Small intestine (tissue), 7 donors: ENCODE measurements around the gene CTTNBP2. TPM values are rescaled to one million over a fixed set of nuclear protein-coding genes. Genes with fewer than 3 reads are reported as not detected.

ENCODE experiments used
- DNase-seq, 2 donors: peaks; one replicate each; pipeline versions ENCODE4 v3.0.0 to v3.0.0-alpha.2; 2013
- FAIRE-seq: peaks from 2 replicates; lab custom pipeline; 2012; peaks lifted over from hg19 to GRCh38; lab: Jason Lieb, UNC
- H3K27ac ChIP-seq, 3 donors: one replicate each; pipeline ENCODE4 v1.5.1; 2013; ENCODE audit warnings: low read length in 2 of 3, mild to moderate bottlenecking in 2 of 3, control low read depth in 1 of 3, inconsistent platforms in 1 of 3, low read depth in 1 of 3, moderate library complexity in 1 of 3
- H3K27me3 ChIP-seq, 3 donors: one replicate each; pipeline ENCODE4 v1.6.1; 2013; ENCODE audit warnings: low read length in 3 of 3, inconsistent platforms in 1 of 3; ENCODE audit not compliant: control insufficient read depth in 3 of 3, insufficient read depth in 3 of 3
- H3K36me3 ChIP-seq, 3 donors: one replicate each; pipeline ENCODE4 v1.6.1; 2013; ENCODE audit warnings: low read length in 3 of 3, inconsistent platforms in 1 of 3, low read depth in 1 of 3, mild to moderate bottlenecking in 1 of 3, moderate library complexity in 1 of 3; ENCODE audit not compliant: control insufficient read depth in 3 of 3, insufficient read depth in 2 of 3
- H3K4me1 ChIP-seq, 3 donors: one replicate each; pipeline ENCODE4 v1.6.1; 2013; ENCODE audit warnings: low read length in 2 of 3, inconsistent platforms in 1 of 3, low read depth in 1 of 3, mild to moderate bottlenecking in 1 of 3, moderate library complexity in 1 of 3; ENCODE audit not compliant: control insufficient read depth in 3 of 3, insufficient read depth in 2 of 3
- H3K4me3 ChIP-seq, 3 donors: one replicate each; pipeline ENCODE4 v1.5.1; 2013; ENCODE audit warnings: low read length in 3 of 3, control low read depth in 1 of 3, inconsistent platforms in 1 of 3, low read depth in 1 of 3, mild to moderate bottlenecking in 1 of 3, moderate library complexity in 1 of 3
- H3K9me3 ChIP-seq, 2 donors: one replicate each; pipeline ENCODE4 v1.6.1; 2013; ENCODE audit warnings: low read depth in 1 of 2, low read length in 1 of 2; ENCODE audit not compliant: control insufficient read depth in 2 of 2, insufficient read depth in 1 of 2
- WGBS, 3 donors: extraction: QIAGEN DNeasy Blood & Tissue Kit; methylation state at CpG; one replicate each; pipeline ENCODE4 v1.1.7; 2013; 5-methylcytosine and 5-hydroxymethylcytosine counted together
- polyA plus RNA-seq, 4 donors: library from polyadenylated mRNA; stranded (reverse) in 3 of 4; unstranded in 1 of 4; fragments of 200-250 nt in 3 of 4; fragments of 120-200 nt in 1 of 4; gene quantifications; one replicate each; pipeline versions ENCODE4 v1.2.1 to v1.2.3, GENCODE V29; 2013
- donor health status: healthy with polysubstance abuse.
- donor health status: control.
- donor health status: control.
- donor health status: Bipolar disorder and iron deficiency.
- donor health status: healthy.

Gene CTTNBP2
- polyA plus RNA-seq, 4 donors = 0.45 to 2.7 (median 2.2) TPM

DNA sequence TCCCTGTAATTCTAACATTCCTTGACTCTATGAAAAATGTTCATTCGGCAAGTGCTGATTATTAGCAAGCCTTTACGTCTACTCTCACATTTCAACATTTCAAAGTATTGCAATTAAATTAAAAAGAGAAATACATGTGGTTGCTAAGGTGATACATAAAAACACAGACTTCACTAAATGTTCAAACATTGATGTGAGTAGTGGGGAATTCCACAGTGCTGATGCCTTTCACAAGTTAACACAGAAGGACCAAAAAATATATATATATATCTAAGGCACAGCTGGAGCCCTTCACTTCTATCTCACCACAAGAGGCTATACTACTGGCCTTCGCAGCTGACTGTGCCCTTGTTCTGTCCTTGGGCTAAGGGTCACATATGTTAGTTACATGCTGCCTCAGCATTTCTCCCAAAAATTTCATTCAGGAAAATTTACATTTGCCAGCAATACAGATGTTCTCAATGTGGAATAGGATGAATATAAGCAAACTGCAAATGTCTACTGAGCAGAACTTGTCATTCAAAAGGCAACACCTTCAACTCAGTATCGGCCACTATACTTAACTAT, 13.9 kb downstream of the CTTNBP2 start:
- H3K36me3 ChIP-seq = no peaks in the 10 kb centered on the region
- WGBS, 3 donors = 86 to 95% (median 89%) methylated on average over 4 of the region's 4 CpGs
- peaks cover 0 to 10% (median 3%) of the 10 kb centered on the region in 3 donors for H3K4me1 ChIP-seq
- DNase-seq (no peak), FAIRE-seq (no peak)
- H3K27ac ChIP-seq = no peak overlapping the region
- H3K27me3 ChIP-seq = no peaks in the 10 kb centered on the region
- H3K4me3 ChIP-seq = no peak overlapping the region
- H3K9me3 ChIP-seq = no peaks in the 10 kb centered on the region

DNA sequence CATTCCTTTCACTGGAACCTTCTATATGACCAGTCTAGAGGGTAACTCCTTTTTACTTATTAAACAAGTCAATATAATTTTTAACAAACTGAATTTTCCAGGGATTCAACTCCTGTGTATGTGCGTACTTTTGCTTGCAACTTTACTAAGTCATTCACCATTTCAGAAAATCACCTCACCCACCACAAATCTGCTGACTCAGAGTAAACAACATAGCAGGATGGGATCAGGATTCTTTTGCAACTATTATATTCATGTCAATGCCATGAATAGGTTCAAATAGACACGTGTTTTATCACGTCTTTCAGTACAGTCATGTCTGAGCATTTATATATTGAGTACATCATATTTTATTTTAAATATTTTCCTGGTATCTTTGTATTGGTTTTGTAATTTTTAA, 14.5 kb downstream of the CTTNBP2 start:
- Histone ChIP-seq H3K9me3 (no peaks in the 10 kb centered on the region), H3K27ac (no peak overlapping the region), H3K4me1 (peaks cover 0 to 10% (median 3%) of the 10 kb centered on the region in 3 donors), H3K36me3 (no peaks in the 10 kb centered on the region), H3K4me3 (no peak overlapping the region), H3K27me3 (no peaks in the 10 kb centered on the region)
- WGBS, 3 donors = 85 to 89% (median 89%) methylated on average over 3 of the region's 3 CpGs
- DNase-seq = no peak
- FAIRE-seq = no peak

GRCh38 chr7:117857718-117858117, 15.5 kb downstream of the CTTNBP2 start:
- WGBS, 3 donors = 95 to 99% (median 97%) methylated on average over 6 of the region's 6 CpGs
- no peak for FAIRE-seq

GRCh38 chr7:117856196-117856595, 17.0 kb downstream of the CTTNBP2 start:
- no peak overlapping the region for H3K4me3 ChIP-seq
- no peak overlapping the region for H3K27ac ChIP-seq
- H3K36me3 ChIP-seq = no peaks in the 10 kb centered on the region
- H3K9me3 ChIP-seq = no peaks in the 10 kb centered on the region
- no peaks in the 10 kb centered on the region for H3K4me1 ChIP-seq
- FAIRE-seq (no peak), DNase-seq (no peak)
- H3K27me3 ChIP-seq = no peaks in the 10 kb centered on the region

More at GRCh38 chr7:117857718-117858117, 15.5 kb downstream of the CTTNBP2 start:
- Histone ChIP-seq H3K4me3 (no peak overlapping the region), H3K27ac (no peak overlapping the region), H3K27me3 (no peaks in the 10 kb centered on the region), H3K36me3 (no peaks in the 10 kb centered on the region), H3K9me3 (no peaks in the 10 kb centered on the region), H3K4me1 (peaks cover 0 to 8% (median 3%) of the 10 kb centered on the region in 3 donors)
- no peak for DNase-seq

DNA sequence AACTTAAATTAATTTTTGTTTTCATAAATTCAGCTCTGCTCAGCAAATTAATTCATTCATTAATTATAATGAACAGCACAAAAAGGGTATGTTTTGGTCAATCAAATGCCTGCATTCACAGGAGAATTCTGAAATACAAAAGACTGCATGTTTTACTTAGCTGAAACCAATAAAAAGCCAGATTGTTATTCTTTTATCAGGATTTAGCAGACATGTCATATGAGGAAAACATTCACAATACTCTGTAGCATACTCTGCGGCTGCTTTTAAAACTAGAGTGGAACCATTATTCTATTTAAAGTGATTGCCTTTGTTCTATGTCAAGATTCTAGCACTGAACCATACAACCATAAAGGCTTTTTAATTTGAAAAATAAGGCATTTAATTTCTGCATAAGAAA, 19.1 kb downstream of the CTTNBP2 start:
- no peak overlapping the region for H3K4me3 ChIP-seq
- H3K27ac ChIP-seq = no peak overlapping the region
- FAIRE-seq (no peak), DNase-seq (no peak)
- no peaks in the 10 kb centered on the region for H3K9me3 ChIP-seq
- no peaks in the 10 kb centered on the region for H3K27me3 ChIP-seq
- 90 to 100% (median 91%) methylated on average over 1 of the region's 1 CpG for WGBS, 3 donors
- no peaks in the 10 kb centered on the region for H3K36me3 ChIP-seq
- H3K4me1 ChIP-seq = no peaks in the 10 kb centered on the region

- no peak for FAIRE-seq
- no peak overlapping the region for H3K27ac ChIP-seq
- no peak overlapping the region for H3K4me3 ChIP-seq
- WGBS, 3 donors = 89 to 91% (median 91%) methylated on average over 7 of the region's 7 CpGs
- H3K4me1 ChIP-seq = no peaks in the 10 kb centered on the region
- DNase-seq = no peak
- H3K27me3 ChIP-seq = no peaks in the 10 kb centered on the region
- no peaks in the 10 kb centered on the region for H3K9me3 ChIP-seq
- H3K36me3 ChIP-seq = no peaks in the 10 kb centered on the region
These were observed 24.3 kb downstream of the CTTNBP2 start for GRCh38 chr7:117848941-117849340.

- FAIRE-seq (no peak), DNase-seq (no peak)
- Histone ChIP-seq H3K9me3 (no peaks in the 10 kb centered on the region), H3K27ac (no peak overlapping the region), H3K36me3 (no peaks in the 10 kb centered on the region), H3K27me3 (no peaks in the 10 kb centered on the region), H3K4me3 (no peak overlapping the region), H3K4me1 (no peaks in the 10 kb centered on the region)
- 92 to 96% (median 93%) methylated on average over 2 of the region's 2 CpGs for WGBS, 3 donors
These were observed 28.6 kb downstream of the CTTNBP2 start for GRCh38 chr7:117844678-117845077.

GRCh38 chr7:117841611-117842010, 31.6 kb downstream of the CTTNBP2 start:
- Histone ChIP-seq H3K4me1 (no peaks in the 10 kb centered on the region), H3K4me3 (no peak overlapping the region), H3K36me3 (no peaks in the 10 kb centered on the region), H3K27me3 (no peaks in the 10 kb centered on the region), H3K27ac (no peak overlapping the region), H3K9me3 (no peaks in the 10 kb centered on the region)
- 71 to 91% (median 79%) methylated on average over 2 of the region's 2 CpGs for WGBS, 3 donors
- DNase-seq = no peak
- no peak for FAIRE-seq

GRCh38 chr7:117841011-117841410, 32.2 kb downstream of the CTTNBP2 start:
- DNase-seq (no peak), FAIRE-seq (no peak)
- H3K4me1 ChIP-seq = no peaks in the 10 kb centered on the region
- H3K36me3 ChIP-seq = no peaks in the 10 kb centered on the region
- H3K27me3 ChIP-seq = no peaks in the 10 kb centered on the region
- H3K4me3 ChIP-seq = no peak overlapping the region
- H3K27ac ChIP-seq = no peak overlapping the region
- H3K9me3 ChIP-seq = no peaks in the 10 kb centered on the region
